Transverse colon (tissue), 4 donors: ENCODE measurements around the gene ZIC2. TPM values are rescaled to one million over a fixed set of nuclear protein-coding genes. Genes with fewer than 3 reads are reported as not detected.

Experiments
- DNase-seq: peaks from one replicate; pipeline ENCODE4 v3.0.0-alpha.2; 2019
- H3K27ac ChIP-seq, 4 donors: fragments of 200-600 bp; sonication (generic); 2 replicates each; pipeline ENCODE4 v1.5.1; 2016 to 2018; ENCODE audit warnings: inconsistent platforms in 4 of 4
- H3K27me3 ChIP-seq: fragments of 200-600 bp; sonication (generic); 2 replicates; pipeline ENCODE4 v1.5.1; 2017; ENCODE audit warnings: inconsistent platforms
- H3K36me3 ChIP-seq, 4 donors: fragments of 200-600 bp; sonication (generic); 2 replicates each; pipeline ENCODE4 v1.5.1; 2017 to 2019; ENCODE audit warnings: inconsistent platforms in 4 of 4
- H3K4me1 ChIP-seq, 4 donors: fragments of 200-600 bp; sonication (generic); 2 replicates each; pipeline ENCODE4 v1.5.1; 2017 to 2020; ENCODE audit warnings: inconsistent platforms in 4 of 4
- H3K4me3 ChIP-seq, 4 donors: fragments of 200-600 bp; sonication (generic); 1 replicate in 1 of 4; 2 replicates in 3 of 4; pipeline versions ENCODE4 v1.5.1 to v1.6.1; 2017 to 2019; ENCODE audit warnings: inconsistent platforms in 4 of 4
- H3K9me3 ChIP-seq, 2 donors: fragments of 200-600 bp; sonication (generic); 2 replicates each; pipeline ENCODE4 v1.5.1; 2017 to 2019; ENCODE audit warnings: inconsistent platforms in 2 of 2
- CTCF ChIP-seq, 5 experiments: fragments of 200-600 bp in 3 of 5; fragments of 450-650 bp in 2 of 5; sonication (generic) in 3 of 5; IDR thresholded peaks; 1 replicate in 2 of 5; 2 replicates in 3 of 5; pipeline ENCODE4 v1.5.1; 2016 to 2017; ENCODE audit warnings: antibody characterized with exemption in 5 of 5, inconsistent platforms in 3 of 5, mild to moderate bottlenecking in 2 of 5, moderate library complexity in 1 of 5
- EP300 ChIP-seq: sonication (generic); formaldehyde crosslinking; IDR thresholded peaks from one replicate; pipeline ENCODE4 v1.6.1; 2017; ENCODE audit warnings: antibody characterized with exemption, low read depth
- POLR2A ChIP-seq: fragments of 450-650 bp; IDR thresholded peaks from one replicate; pipeline ENCODE4 v1.6.1; 2016; ENCODE audit warnings: antibody characterized with exemption, mild to moderate bottlenecking, moderate library complexity
- POLR2AphosphoS5 ChIP-seq, 3 donors: sonication (generic); formaldehyde crosslinking; IDR thresholded peaks; one replicate each; pipeline ENCODE4 v1.6.1; 2016; ENCODE audit warnings: antibody characterized with exemption in 3 of 3
- WGBS, 2 donors: methylation state at CpG; one replicate each; pipeline ENCODE4 v1.1.5; 2018; ENCODE audit warnings: low coverage in 1 of 2; 5-methylcytosine and 5-hydroxymethylcytosine counted together
- in situ Hi-C, 4 donors: fragments of 200-750 bp; cut with MboI; loops; one replicate each; pipeline versions ENCODE4 v1.15.0 to v1.15.1; 2017; ENCODE audit warnings: low sequenced_read_pairs in 3 of 4, low pct_ligation_motif_present in 1 of 4, low pct_unique_long_range_greater_than_20kb in 1 of 4
- intact Hi-C: fragments of 100-400 bp; cut with DNase I; formaldehyde crosslinking; loops from one replicate; pipeline ENCODE4 v1.15.1; 2023; ENCODE audit warnings: low total_unique reads
- total RNA-seq, 4 donors: library from RNA; depleted of rRNA; stranded (reverse); fragments of >200 nt; gene quantifications; one replicate each; pipeline ENCODE4 v1.1.0, GENCODE V29; 2016

Gene ZIC2
- total RNA-seq, 4 donors from 2014 or later: not detected

DNA sequence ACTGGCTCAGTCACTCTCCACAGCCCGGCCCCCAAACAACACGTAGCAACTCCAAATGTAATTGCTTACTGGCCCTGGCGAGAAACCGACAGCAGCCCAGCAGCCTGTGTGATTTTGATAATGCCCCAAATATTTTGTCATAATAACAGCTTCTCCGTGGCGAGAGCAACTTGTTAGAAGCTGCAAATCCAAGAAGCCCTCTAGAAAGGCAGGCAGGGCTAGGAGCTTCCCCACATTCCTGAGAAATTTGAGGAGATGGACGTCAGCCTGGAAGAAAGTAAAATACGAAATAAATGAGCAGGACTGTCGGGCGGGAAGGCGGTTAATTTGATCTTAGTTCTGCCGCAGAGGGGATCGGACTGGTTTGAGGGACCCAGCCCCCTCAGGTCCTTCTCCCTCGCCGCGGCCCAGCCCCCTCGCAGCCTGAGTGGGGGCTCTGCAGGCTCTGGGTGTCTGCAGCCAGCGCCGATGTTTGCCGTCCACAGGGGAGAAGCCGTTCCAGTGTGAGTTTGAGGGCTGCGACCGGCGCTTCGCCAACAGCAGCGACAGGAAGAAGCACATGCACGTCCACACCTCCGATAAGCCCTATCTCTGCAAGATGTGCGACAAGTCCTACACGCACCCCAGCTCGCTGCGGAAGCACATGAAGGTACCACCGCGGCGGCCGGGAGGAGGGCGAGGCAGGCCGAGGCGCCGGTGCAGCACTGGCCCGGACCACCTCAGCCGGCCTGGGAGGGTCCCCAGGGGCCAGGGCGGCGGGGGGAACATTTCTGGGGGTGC, 3.1 kb downstream of the ZIC2 start:
- H3K36me3 ChIP-seq: no peaks in the 10 kb centered on the region
- in situ Hi-C loops: no loop called here
- DNase-seq: no peak

DNA sequence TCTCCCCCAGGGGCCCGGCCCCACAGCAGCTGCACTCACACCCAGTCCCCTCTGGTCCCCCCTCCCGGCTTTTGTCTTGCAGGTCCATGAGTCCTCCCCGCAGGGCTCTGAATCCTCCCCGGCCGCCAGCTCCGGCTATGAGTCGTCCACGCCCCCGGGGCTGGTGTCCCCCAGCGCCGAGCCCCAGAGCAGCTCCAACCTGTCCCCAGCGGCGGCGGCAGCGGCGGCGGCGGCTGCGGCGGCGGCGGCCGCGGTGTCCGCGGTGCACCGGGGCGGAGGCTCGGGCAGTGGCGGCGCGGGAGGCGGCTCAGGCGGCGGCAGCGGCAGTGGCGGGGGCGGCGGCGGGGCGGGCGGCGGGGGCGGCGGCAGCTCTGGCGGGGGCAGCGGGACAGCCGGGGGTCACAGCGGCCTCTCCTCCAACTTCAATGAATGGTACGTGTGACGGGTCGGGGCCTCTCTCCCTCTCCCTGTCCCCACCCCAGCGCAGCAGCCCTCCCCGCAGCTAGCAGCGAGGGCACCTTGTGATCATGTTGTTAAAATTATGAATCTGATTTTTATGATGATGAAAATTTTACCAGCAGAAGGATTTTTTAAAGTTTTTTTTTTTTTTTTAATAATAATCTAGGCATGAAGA, 3.8 kb downstream of the ZIC2 start:
- H3K4me3 ChIP-seq: no peak overlapping the region
- H3K9me3 ChIP-seq: no peaks in the 10 kb centered on the region
- peaks cover 3 to 54% (median 27%) of the 10 kb centered on the region in 4 donors for H3K4me1 ChIP-seq
- 12% methylated on average over 24 of the region's 55 CpGs; no CpG with 5 or more reads in 1 of the 2 donors for WGBS, 2 donors
- no peak for DNase-seq
- intact Hi-C loops: no loop called here
- H3K36me3 ChIP-seq: no peaks in the 10 kb centered on the region
- TF ChIP-seq POLR2A (no peak), EP300 (no peak), POLR2AphosphoS5 (IDR thresholded peaks at IDR 0.05) (no peak), CTCF (IDR thresholded peaks at IDR 0.05) (no peak)
- H3K27me3 ChIP-seq: peaks cover 99% of the 10 kb centered on the region
- H3K27ac ChIP-seq: no peak overlapping the region
- in situ Hi-C loops: no loop called here

More for the DNA sequence above, 3.1 kb downstream of the ZIC2 start:
- no peaks in the 10 kb centered on the region for H3K9me3 ChIP-seq
- peaks cover 6 to 54% (median 34%) of the 10 kb centered on the region in 4 donors for H3K4me1 ChIP-seq
- 8 to 15% methylated on average over 6 to 34 of the region's 44 CpGs for whole genome bisulfite sequencing, 2 donors
- intact Hi-C loops: no loop called here
- no peak for TF ChIP-seq EP300
- no peak for TF ChIP-seq POLR2AphosphoS5 (IDR thresholded peaks at IDR 0.05)
- TF ChIP-seq POLR2A: no peak
- TF ChIP-seq CTCF (IDR thresholded peaks at IDR 0.05): no peak
- H3K27ac ChIP-seq: no peak overlapping the region
- no peak overlapping the region for H3K4me3 ChIP-seq
- H3K27me3 ChIP-seq: peaks cover 99% of the 10 kb centered on the region

- no peaks in the 10 kb centered on the region for H3K36me3 ChIP-seq
- no peaks in the 10 kb centered on the region for H3K9me3 ChIP-seq
- no peak overlapping the region for H3K4me3 ChIP-seq
- intact Hi-C loops (no loop called here), in situ Hi-C loops (no loop called here)
- 22 to 28% methylated on average over 15 of the region's 15 CpGs for WGBS, 2 donors
- peaks cover 99% of the 10 kb centered on the region for H3K27me3 ChIP-seq
- peaks cover 3 to 50% (median 21%) of the 10 kb centered on the region in 4 donors for H3K4me1 ChIP-seq
- H3K27ac ChIP-seq: no peak overlapping the region
- peak in 1 of 3 donors; percentile 8 for TF ChIP-seq POLR2AphosphoS5 (IDR thresholded peaks at IDR 0.05)
- TF ChIP-seq EP300: no peak
- TF ChIP-seq CTCF (IDR thresholded peaks at IDR 0.05): no peak
- DNase-seq: no peak
Measured at GRCh38 chr13:99985886-99986527, 4.4 kb downstream of the ZIC2 start.

DNA sequence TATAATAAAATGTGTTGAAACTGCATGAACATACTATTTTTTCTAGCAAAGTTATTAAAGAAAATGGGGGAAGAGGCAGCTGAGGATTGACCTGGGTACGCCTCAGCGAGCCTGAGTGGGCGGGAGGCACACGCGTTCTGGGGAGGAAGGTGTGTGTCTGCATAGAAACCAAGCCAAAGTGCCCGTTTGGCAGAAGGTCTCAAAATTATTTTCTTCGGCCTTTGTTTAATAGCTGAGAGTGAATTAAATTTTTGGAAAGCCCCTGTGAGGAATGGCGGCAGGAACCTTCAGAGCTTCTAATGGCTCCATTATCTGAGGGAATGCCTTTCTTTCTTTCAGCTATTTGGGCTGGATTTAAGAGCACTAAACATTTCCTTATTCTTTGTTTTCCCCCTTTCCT, 5.2 kb downstream of the ZIC2 start:
- Histone ChIP-seq H3K9me3 (no peaks in the 10 kb centered on the region), H3K27me3 (peaks cover 99% of the 10 kb centered on the region), H3K4me3 (no peak overlapping the region), H3K27ac (no peak overlapping the region), H3K4me1 (peaks cover 3 to 48% (median 14%) of the 10 kb centered on the region in 4 donors), H3K36me3 (no peaks in the 10 kb centered on the region)
- TF ChIP-seq CTCF (IDR thresholded peaks at IDR 0.05): no peak
- TF ChIP-seq EP300: no peak
- TF ChIP-seq POLR2AphosphoS5 (IDR thresholded peaks at IDR 0.05): no peak
- no peak for TF ChIP-seq POLR2A
- in situ Hi-C loops: no loop called here
- intact Hi-C loops: no loop called here
- no peak for DNase-seq
- WGBS, 2 donors: 29 to 33% methylated on average over 7 to 8 of the region's 8 CpGs
